GM19395 (cell line): ENCODE data around the gene PLK4.
"Not testable (repeated sequence)": the region's sequence is repeated elsewhere in the genome, so short reads cannot be mapped to it uniquely, and the experiment has no call there.

Source experiments
- ATAC-seq: cut with Tn5 transposase; IDR thresholded peaks from one replicate; pipeline ENCODE4 v1.9.1; 2021; ENCODE audit warnings: mild to moderate bottlenecking, moderate library complexity; ENCODE audit not compliant: unreplicated experiment

Gene PLK4

GRCh38 chr4:127899682-127900081 lies 19.0 kb downstream of the PLK4 start:
- not testable (repeated sequence) for ATAC-seq

GRCh38 chr4:127905029-127905428 lies 24.3 kb downstream of the PLK4 start:
- ATAC-seq = no peak

GRCh38 chr4:127916512-127916911 lies 35.8 kb downstream of the PLK4 start:
- ATAC-seq = no peak

GRCh38 chr4:127917151-127917550 lies 36.5 kb downstream of the PLK4 start:
- ATAC-seq = no peak

- ATAC-seq = no peak
Observed at GRCh38 chr4:127920521-127920920, 39.8 kb downstream of the PLK4 start.

GRCh38 chr4:127922226-127922625 lies 41.5 kb downstream of the PLK4 start:
- no peak for ATAC-seq

- ATAC-seq = not testable (repeated sequence)
Observed at GRCh38 chr4:127925720-127926119, 45.0 kb downstream of the PLK4 start.

GRCh38 chr4:127930175-127930574 lies 49.5 kb downstream of the PLK4 start:
- ATAC-seq = no peak

- not testable (repeated sequence) for ATAC-seq
Observed at GRCh38 chr4:127931836-127932235, 51.1 kb downstream of the PLK4 start.

GRCh38 chr4:127936974-127937373 lies 56.3 kb downstream of the PLK4 start:
- no peak for ATAC-seq
